ENCODE data around the gene MACROD2.

DNA sequence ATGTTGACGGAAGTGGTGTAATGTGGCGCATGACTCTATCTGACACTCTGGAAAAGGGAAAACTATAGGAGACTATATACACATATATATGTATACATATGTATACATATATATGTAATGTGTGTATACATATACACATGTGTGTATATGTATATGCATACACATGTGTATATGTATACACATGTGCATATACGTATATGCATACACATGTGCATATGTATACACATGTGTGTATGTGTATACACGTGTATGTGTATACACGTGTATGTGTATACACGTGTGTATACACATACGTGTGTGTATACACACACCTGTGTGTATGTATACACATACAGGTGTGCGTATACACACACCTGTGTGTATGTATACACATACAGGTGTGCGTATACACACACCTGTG is 1025.5 kb downstream of the MACROD2 start:
- TF ChIP-seq CTCF (IDR thresholded peaks at IDR 0.05): no peak
- no peak for TF ChIP-seq POLR2A (IDR thresholded peaks at IDR 0.05)
- TF ChIP-seq EP300 (IDR thresholded peaks at IDR 0.05): no peak

Data from tibial nerve (tissue), 4 donors.